GM13977 (cell line): ENCODE measurements around the gene PKLR.

ENCODE experiments used
- DNase-seq: peaks from one replicate; pipeline ENCODE4 v3.0.0; 2012; ENCODE audit warnings: low spot score
- CTCF ChIP-seq: IDR thresholded peaks from 2 replicates; pipeline ENCODE4 v1.5.1; 2012; ENCODE audit warnings: mild to moderate bottlenecking, control low read depth; ENCODE audit not compliant: insufficient read depth; ENCODE audit errors: extremely low read depth, missing control alignments
- in situ Hi-C: fragments of 300-500 bp; cut with MboI; formaldehyde crosslinking; loops from one replicate; pipeline ENCODE4 v1.12.0; 2022; ENCODE audit warnings: low sequenced_read_pairs, low pct_unique_long_range_greater_than_20kb, mixed read lengths, inconsistent platforms; ENCODE audit not compliant: unreplicated experiment

PKLR gene

GRCh38 chr1:155245163-155245524, 56.1 kb downstream of the PKLR start:
- in situ Hi-C loops: no loop called here

GRCh38 chr1:155244368-155245162, 56.7 kb downstream of the PKLR start:
- in situ Hi-C loops: no loop called here

More at GRCh38 chr1:155245163-155245524, 56.1 kb downstream of the PKLR start:
- DNase-seq: no peak
- TF ChIP-seq CTCF: no peak

GRCh38 chr1:155242805-155243358, 58.4 kb downstream of the PKLR start:
- TF ChIP-seq CTCF: no peak
- DNase-seq: no peak
- in situ Hi-C loops: no loop called here

More at GRCh38 chr1:155244368-155245162, 56.7 kb downstream of the PKLR start:
- peak; percentile 96 for DNase-seq
- peak; percentile 46 for TF ChIP-seq CTCF

GRCh38 chr1:155241841-155242264, 59.4 kb downstream of the PKLR start:
- TF ChIP-seq CTCF: no peak
- DNase-seq: no peak
- in situ Hi-C loops: no loop called here

GRCh38 chr1:155241069-155241679, 60.1 kb downstream of the PKLR start:
- in situ Hi-C loops: no loop called here
- DNase-seq: peak; percentile 80
- TF ChIP-seq CTCF: no peak
